ENCODE measurements around the gene KCNJ9.

- peak; percentile 70 to 94 (median 92) for TF ChIP-seq CTCF (IDR thresholded peaks at IDR 0.05)
- no peak for TF ChIP-seq POLR2A (IDR thresholded peaks at IDR 0.05)
Observed at GRCh38 chr1:160085686-160086455, 4.5 kb downstream of the KCNJ9 start.

Data from right lobe of liver (tissue), 4 donors.